Measurements from ENCODE around the gene USF2.

GRCh38 chr19:35298561-35298972 is 29.8 kb downstream of the USF2 start:
- TF ChIP-seq, protein P1, sequence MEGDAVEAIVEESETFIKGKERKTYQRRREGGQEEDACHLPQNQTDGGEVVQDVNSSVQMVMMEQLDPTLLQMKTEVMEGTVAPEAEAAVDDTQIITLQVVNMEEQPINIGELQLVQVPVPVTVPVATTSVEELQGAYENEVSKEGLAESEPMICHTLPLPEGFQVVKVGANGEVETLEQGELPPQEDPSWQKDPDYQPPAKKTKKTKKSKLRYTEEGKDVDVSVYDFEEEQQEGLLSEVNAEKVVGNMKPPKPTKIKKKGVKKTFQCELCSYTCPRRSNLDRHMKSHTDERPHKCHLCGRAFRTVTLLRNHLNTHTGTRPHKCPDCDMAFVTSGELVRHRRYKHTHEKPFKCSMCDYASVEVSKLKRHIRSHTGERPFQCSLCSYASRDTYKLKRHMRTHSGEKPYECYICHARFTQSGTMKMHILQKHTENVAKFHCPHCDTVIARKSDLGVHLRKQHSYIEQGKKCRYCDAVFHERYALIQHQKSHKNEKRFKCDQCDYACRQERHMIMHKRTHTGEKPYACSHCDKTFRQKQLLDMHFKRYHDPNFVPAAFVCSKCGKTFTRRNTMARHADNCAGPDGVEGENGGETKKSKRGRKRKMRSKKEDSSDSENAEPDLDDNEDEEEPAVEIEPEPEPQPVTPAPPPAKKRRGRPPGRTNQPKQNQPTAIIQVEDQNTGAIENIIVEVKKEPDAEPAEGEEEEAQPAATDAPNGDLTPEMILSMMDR (IDR thresholded peaks at IDR 0.05 in 4 of 5, conservative IDR thresholded peaks at IDR 0.05 in 1 of 5): no peak
- TF ChIP-seq POLR2A (IDR thresholded peaks at IDR 0.05): no peak

Measured in gastrocnemius medialis (tissue), 4 donors.